Tibial artery (tissue), 4 donors: ENCODE measurements around the gene ADCY9.

Source experiments
- DNase-seq, 2 donors: peaks; one replicate each; pipeline ENCODE4 v3.0.0-alpha.2; 2019
- H3K27ac ChIP-seq, 2 donors: fragments of 200-600 bp; sonication (generic) in 1 of 2; 1 replicate in 1 of 2; 2 replicates in 1 of 2; pipeline ENCODE4 v1.5.1; 2018 to 2019; ENCODE audit warnings: mild to moderate bottlenecking in 1 of 2
- H3K27me3 ChIP-seq, 2 donors: fragments of 200-600 bp; sonication (generic) in 1 of 2; one replicate each; pipeline versions ENCODE4 v1.5.1 to v1.6.0; 2016 to 2019
- H3K36me3 ChIP-seq, 3 donors: fragments of 200-600 bp; sonication (generic) in 2 of 3; one replicate each; pipeline ENCODE4 v1.5.1; 2016 to 2019; ENCODE audit warnings: mild to moderate bottlenecking in 2 of 3
- H3K4me1 ChIP-seq, 4 donors: fragments of 200-600 bp; sonication (generic) in 2 of 4; 1 replicate in 3 of 4; 2 replicates in 1 of 4; pipeline ENCODE4 v1.5.1; 2016 to 2019
- H3K4me3 ChIP-seq, 2 donors: fragments of 200-600 bp; sonication (generic) in 1 of 2; 1 replicate in 1 of 2; 2 replicates in 1 of 2; pipeline ENCODE4 v1.5.1; 2018 to 2019; ENCODE audit warnings: mild to moderate bottlenecking in 2 of 2
- H3K9me3 ChIP-seq, 3 donors: fragments of 200-600 bp; sonication (generic) in 1 of 3; one replicate each; pipeline ENCODE4 v1.5.1; 2016 to 2019
- CTCF ChIP-seq, 2 experiments: fragments of 200-600 bp in 1 of 2; fragments of 450-650 bp in 1 of 2; IDR thresholded peaks; one replicate each; pipeline ENCODE4 v1.5.1; 2017 to 2019; ENCODE audit warnings: antibody characterized with exemption in 2 of 2, mild to moderate bottlenecking in 1 of 2, moderate library complexity in 1 of 2
- intact Hi-C: fragments of 100-400 bp; cut with DNase I; formaldehyde crosslinking; loops from one replicate; pipeline ENCODE4 v1.15.0; 2023; ENCODE audit warnings: low total_unique reads

The ADCY9 gene

GRCh38 chr16:4138713-4139112, 22.5 kb upstream of the ADCY9 start:
- intact Hi-C loops, result no loop called here
- Histone ChIP-seq H3K27ac (no peak overlapping the region), H3K9me3 (no peaks in the 10 kb centered on the region), H3K4me1 (no peaks in the 10 kb centered on the region), H3K27me3 (no peaks in the 10 kb centered on the region), H3K36me3 (no peaks in the 10 kb centered on the region), H3K4me3 (no peak overlapping the region)
- no peak for TF ChIP-seq CTCF (IDR thresholded peaks at IDR 0.05)
- no peak for DNase-seq

- no peak overlapping the region for H3K4me3 ChIP-seq
- H3K9me3 ChIP-seq, result no peaks in the 10 kb centered on the region
- no peaks in the 10 kb centered on the region for H3K27me3 ChIP-seq
- no peaks in the 10 kb centered on the region for H3K4me1 ChIP-seq
- no peak for DNase-seq
- intact Hi-C loops, result no loop called here
- H3K27ac ChIP-seq, result no peak overlapping the region
- TF ChIP-seq CTCF (IDR thresholded peaks at IDR 0.05), result no peak
- no peaks in the 10 kb centered on the region for H3K36me3 ChIP-seq
Observed at GRCh38 chr16:4137438-4137837, 21.2 kb upstream of the ADCY9 start.

- TF ChIP-seq CTCF (IDR thresholded peaks at IDR 0.05), result no peak
- Histone ChIP-seq H3K4me1 (no peaks in the 10 kb centered on the region), H3K36me3 (no peaks in the 10 kb centered on the region), H3K4me3 (no peak overlapping the region), H3K27me3 (no peaks in the 10 kb centered on the region), H3K9me3 (no peaks in the 10 kb centered on the region), H3K27ac (no peak overlapping the region)
- DNase-seq, result no peak
- intact Hi-C loops, result no loop called here
Observed at GRCh38 chr16:4136229-4136813, 20.1 kb upstream of the ADCY9 start.

- no peak for DNase-seq
- Histone ChIP-seq H3K27me3 (no peaks in the 10 kb centered on the region), H3K4me1 (no peaks in the 10 kb centered on the region), H3K36me3 (no peaks in the 10 kb centered on the region), H3K27ac (no peak overlapping the region), H3K4me3 (no peak overlapping the region), H3K9me3 (no peaks in the 10 kb centered on the region)
- no peak for TF ChIP-seq CTCF (IDR thresholded peaks at IDR 0.05)
- intact Hi-C loops, result no loop called here
Observed at GRCh38 chr16:4135537-4135936, 19.3 kb upstream of the ADCY9 start.

- no peaks in the 10 kb centered on the region for H3K9me3 ChIP-seq
- intact Hi-C loops, result no loop called here
- no peaks in the 10 kb centered on the region for H3K4me1 ChIP-seq
- H3K36me3 ChIP-seq, result no peaks in the 10 kb centered on the region
- no peak overlapping the region for H3K4me3 ChIP-seq
- TF ChIP-seq CTCF (IDR thresholded peaks at IDR 0.05), result no peak
- no peak for DNase-seq
- H3K27ac ChIP-seq, result no peak overlapping the region
- H3K27me3 ChIP-seq, result no peaks in the 10 kb centered on the region
Observed at GRCh38 chr16:4133897-4134372, 17.7 kb upstream of the ADCY9 start.

- no peak for DNase-seq
- intact Hi-C loops, result no loop called here
- Histone ChIP-seq H3K4me3 (no peak overlapping the region), H3K9me3 (no peaks in the 10 kb centered on the region), H3K27me3 (no peaks in the 10 kb centered on the region), H3K27ac (no peak overlapping the region), H3K4me1 (no peaks in the 10 kb centered on the region), H3K36me3 (no peaks in the 10 kb centered on the region)
- no peak for TF ChIP-seq CTCF (IDR thresholded peaks at IDR 0.05)
Observed at GRCh38 chr16:4131621-4132020, 15.4 kb upstream of the ADCY9 start.
